ENCODE measurements around the gene DIRAS2. TPM values are rescaled to one million over a fixed set of nuclear protein-coding genes. Genes with fewer than 3 reads are reported as not detected.
"Not testable (repeated sequence)": the region's sequence is repeated elsewhere in the genome, so short reads cannot be mapped to it uniquely, and the experiment has no call there.

DIRAS2 gene, protein sequence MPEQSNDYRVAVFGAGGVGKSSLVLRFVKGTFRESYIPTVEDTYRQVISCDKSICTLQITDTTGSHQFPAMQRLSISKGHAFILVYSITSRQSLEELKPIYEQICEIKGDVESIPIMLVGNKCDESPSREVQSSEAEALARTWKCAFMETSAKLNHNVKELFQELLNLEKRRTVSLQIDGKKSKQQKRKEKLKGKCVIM
- total RNA-seq: under 0.01 TPM

- peak in 2 of 3 donors; percentile 22 to 29 for DNase-seq (ENCODE audit: low read depth in 2 of 3, low spot score in 2 of 3)
Measured at GRCh38 chr9:90642570-90643539, at the start of gene DIRAS2. Gene DIRAS2 (minus strand): TSS chr9:90642824. CDS start chr9:90613827, 28,997 bp downstream.

DNA sequence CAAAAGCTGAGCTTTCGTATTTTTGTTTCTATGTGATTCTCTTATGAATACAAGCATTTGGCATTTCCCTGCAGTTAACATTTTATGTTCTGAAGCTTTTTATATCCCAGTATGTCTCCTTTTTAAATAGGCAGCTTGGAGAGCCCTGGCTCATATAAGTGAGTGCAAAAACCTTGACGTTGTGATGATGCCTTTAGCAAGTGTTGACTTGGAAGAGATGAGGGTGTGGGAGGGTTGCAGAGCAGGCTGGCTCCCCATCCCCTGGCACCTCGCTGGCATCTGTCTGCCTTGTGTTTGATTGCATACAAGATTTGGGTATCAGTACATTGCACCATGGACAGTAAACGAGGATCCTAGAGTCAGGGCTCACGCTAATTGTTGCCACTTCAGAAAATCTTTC is 42.1 kb upstream of the DIRAS2 start:
- no peak for DNase-seq (ENCODE audit: low read depth in 2 of 3, low spot score in 2 of 3)

- DNase-seq (ENCODE audit: low read depth in 2 of 3, low spot score in 2 of 3): no peak
Measured at GRCh38 chr9:90684106-90684505, 41.5 kb upstream of the DIRAS2 start.

- DNase-seq (ENCODE audit: low read depth in 2 of 3, low spot score in 2 of 3): no peak
Measured at GRCh38 chr9:90680534-90680933, 37.9 kb upstream of the DIRAS2 start.

DNA sequence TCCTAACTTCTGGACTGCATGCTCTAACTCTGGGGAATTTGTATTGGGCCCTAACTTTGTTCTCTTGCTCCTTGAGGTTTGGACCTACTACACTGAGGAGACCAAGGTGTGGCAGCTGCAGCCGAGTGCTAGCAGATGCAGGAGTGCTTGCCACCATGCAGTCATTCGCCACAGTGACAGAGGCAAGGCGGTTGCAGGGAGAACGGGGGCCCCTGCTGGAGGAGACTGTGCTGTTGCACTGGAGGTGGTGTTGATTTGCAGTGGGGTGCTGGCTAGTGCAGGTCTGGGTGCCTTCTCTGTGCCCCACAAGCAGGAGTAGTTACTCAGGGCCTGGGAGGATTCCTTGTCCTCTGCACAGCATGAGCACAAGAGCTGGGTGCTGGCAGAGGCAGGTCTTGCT is 22.4 kb upstream of the DIRAS2 start:
- DNase-seq (ENCODE audit: low read depth in 2 of 3, low spot score in 2 of 3): no peak

DNA sequence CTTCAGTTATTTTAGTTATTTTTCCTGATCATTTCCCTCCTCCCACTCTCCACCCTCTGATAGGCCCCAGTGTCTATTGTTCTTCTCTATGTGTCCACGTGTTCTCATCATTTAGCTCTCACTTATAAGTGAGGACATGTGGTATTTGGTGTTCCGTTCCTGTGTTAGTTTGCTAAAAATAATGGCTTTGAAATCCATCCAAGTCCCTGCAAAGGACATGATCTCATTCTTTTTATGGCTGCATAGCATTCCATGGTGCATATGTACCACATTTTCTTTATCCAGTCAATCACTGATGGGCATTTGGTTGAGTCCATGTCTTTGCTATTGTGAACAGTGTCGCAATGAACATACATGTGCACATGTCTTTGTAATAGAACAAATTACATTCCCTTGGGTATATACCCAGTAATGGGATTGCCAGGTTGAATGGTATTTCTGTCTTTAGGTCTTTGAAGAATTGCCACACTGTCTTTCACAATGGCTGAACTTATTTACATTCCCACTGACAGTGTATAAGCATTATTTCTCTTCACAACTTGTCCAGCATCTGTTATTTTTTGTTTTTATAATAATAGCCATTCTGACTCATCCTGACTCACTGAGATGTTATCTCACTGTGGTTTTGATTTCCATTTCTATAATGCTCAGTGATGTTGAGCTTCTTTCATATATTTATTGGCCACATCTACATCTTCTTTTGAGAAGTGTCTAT is 17.2 kb upstream of the DIRAS2 start:
- no peak for DNase-seq (ENCODE audit: low read depth in 2 of 3, low spot score in 2 of 3)

GRCh38 chr9:90658783-90659182 is 16.2 kb upstream of the DIRAS2 start:
- DNase-seq (ENCODE audit: low read depth in 2 of 3, low spot score in 2 of 3): no peak

DNA sequence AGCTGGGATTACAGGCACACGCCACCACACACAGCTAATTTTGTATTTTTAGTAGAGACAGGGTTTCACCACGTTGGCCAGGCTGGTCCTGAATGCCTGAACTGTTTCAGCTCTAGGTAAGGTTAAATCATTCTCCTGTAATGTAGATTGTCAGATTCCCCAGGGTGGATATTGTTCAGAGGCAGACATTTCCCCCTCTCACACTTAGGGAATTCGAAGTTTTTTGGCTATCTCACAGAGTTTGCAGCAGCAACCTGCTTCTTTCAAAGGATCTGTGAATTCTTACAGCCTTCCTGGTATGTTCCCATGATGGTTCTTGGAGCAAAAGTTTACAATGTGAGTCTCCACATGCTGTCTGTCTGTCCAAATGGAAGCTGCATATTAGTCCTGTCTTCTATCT is 15.6 kb upstream of the DIRAS2 start:
- no peak for DNase-seq (ENCODE audit: low read depth in 2 of 3, low spot score in 2 of 3)

GRCh38 chr9:90656876-90657275 is 14.3 kb upstream of the DIRAS2 start:
- not testable (repeated sequence) for DNase-seq (ENCODE audit: low read depth in 2 of 3, low spot score in 2 of 3)

GRCh38 chr9:90651246-90651645 is 8.6 kb upstream of the DIRAS2 start:
- DNase-seq (ENCODE audit: low read depth in 2 of 3, low spot score in 2 of 3): no peak

DNA sequence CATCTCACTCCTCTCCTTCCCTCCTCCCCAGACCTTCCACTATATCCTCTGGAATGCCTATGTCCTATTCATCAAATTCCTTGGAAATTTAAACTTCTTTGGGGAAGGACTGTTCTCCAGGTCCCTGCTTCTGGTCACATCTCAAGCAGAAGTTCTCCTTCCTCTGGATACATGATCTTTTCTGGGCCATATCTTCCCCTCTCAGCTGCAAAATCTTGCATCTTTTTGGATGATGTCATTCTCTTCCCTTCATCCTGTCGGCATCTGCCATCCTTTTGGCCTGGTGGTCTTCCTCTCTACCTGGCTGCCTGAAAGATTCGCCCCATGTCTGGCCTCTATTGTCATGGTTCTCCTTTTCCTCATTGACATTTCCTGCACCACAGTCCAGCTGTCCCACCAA is 5.2 kb upstream of the DIRAS2 start:
- DNase-seq (ENCODE audit: low read depth in 2 of 3, low spot score in 2 of 3): no peak

- DNase-seq (ENCODE audit: low read depth in 2 of 3, low spot score in 2 of 3): no peak
Measured at GRCh38 chr9:90645721-90646120, 3.1 kb upstream of the DIRAS2 start.

GRCh38 chr9:90641884-90642487 is 638 bp downstream of the DIRAS2 start:
- DNase-seq (ENCODE audit: low read depth in 2 of 3, low spot score in 2 of 3): no peak

GRCh38 chr9:90641086-90641485 is 1.5 kb downstream of the DIRAS2 start:
- no peak for DNase-seq (ENCODE audit: low read depth in 2 of 3, low spot score in 2 of 3)

DNA sequence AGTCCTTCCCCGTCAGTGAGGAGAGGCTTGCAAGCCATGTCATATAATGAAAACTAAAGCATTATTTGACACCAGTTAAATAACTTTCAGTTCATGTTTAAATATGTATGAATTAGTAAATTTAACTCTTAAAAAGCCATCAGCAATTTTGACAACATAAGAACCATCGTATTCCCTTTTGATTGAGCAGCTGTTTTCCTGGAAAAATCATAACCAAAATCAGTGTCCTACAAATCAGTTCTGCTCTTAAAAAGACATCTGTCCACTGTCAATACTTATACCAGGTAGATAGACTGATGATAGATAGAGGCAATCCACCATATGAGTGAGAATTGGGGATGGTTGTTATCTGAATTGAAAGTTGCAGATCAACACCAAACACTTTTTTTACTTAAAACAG is 2.3 kb downstream of the DIRAS2 start:
- DNase-seq (ENCODE audit: low read depth in 2 of 3, low spot score in 2 of 3): no peak

DNA sequence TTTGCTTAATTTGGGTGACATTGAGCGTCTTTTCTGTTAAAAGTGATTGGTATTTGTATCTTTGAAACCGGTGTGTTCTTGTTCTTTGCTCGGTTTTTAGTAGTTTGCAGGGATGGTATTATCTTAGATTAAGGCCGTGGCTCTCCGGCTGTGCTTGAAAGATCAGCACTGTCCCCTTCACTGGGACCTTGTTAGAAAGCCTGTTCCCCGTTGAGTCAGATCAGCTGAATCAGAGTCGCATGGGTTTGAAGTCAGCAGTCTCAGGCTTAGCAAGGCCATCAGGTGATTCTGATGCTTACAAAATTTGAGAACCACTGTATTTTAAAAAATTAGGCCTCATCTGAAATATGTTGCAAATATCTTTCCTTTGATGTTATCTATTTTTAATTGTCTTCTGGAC is 5.0 kb downstream of the DIRAS2 start:
- no peak for DNase-seq (ENCODE audit: low read depth in 2 of 3, low spot score in 2 of 3)

DNA sequence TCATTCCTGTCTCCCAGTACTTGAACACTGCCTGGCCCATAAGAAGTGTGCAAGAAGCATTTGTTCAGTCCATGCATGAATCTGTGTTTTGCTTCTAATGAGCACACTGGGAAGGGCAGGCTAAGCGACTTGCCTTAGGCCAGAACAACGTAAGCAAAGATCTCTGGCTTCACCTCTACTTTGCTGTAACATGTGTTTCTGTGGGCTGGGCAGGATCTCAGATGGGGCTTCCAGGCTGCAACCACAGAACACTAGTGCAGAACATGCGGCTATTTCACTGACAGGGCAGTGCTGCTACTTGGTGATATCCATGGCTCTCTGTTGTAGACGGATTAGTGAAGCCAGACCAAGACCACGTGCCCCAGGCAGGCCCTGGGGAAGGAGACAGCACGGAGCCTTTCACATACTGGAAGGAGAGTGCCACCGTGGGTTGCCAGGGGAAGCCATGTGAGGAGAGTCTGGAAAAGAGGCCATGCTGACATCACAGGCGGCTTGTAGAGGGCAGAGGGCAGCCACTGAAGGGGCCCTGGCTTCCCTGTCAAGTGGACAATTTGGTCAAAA is 9.9 kb downstream of the DIRAS2 start:
- no peak for DNase-seq (ENCODE audit: low read depth in 2 of 3, low spot score in 2 of 3)

- no peak for DNase-seq (ENCODE audit: low read depth in 2 of 3, low spot score in 2 of 3)
Measured at GRCh38 chr9:90631964-90632363, 10.7 kb downstream of the DIRAS2 start.

DNA sequence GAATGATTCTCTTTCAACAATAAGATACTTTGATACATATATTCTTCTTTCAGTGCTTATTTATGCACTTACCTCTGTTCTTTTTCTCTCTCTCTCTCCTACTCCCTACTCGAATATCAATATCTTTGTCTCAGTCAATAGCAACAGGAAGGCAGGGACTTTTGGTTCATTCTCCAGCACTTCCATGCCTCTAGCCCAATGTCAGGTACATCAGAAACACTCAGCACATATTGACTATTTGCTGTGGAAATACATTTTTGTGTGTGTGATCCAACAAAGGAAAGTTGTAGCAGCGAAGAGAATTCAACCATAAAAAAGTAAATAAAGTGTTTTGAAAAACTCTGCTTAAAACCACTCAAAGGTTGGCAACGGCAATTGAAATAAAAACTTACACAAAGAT is 12.6 kb downstream of the DIRAS2 start:
- DNase-seq (ENCODE audit: low read depth in 2 of 3, low spot score in 2 of 3): no peak

DNA sequence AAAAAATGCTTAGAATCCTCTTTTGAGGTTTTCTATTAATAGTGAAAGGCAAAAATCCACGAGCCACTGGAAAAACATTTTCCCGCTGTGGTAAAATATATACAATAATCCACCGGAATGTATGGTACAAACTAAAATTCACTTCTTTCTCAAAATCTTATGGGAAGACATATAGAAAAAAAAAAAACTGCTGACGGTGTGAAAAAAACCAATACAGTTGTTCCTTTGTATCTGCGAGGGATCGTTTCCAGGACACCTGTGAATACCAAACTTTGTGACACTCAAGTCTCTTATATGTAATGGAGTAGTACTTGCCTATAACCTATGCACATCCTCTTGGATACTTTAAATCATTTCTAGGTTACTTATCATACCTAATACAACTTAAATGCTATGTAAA is 13.3 kb downstream of the DIRAS2 start:
- no peak for DNase-seq (ENCODE audit: low read depth in 2 of 3, low spot score in 2 of 3)

- DNase-seq (ENCODE audit: low read depth in 2 of 3, low spot score in 2 of 3): no peak
Measured at GRCh38 chr9:90616806-90617205, 25.8 kb downstream of the DIRAS2 start.

All from hematopoietic multipotent progenitor cell (in vitro differentiated cells).